ENCODE data around the gene CDH13.

The CDH13 gene

DNA sequence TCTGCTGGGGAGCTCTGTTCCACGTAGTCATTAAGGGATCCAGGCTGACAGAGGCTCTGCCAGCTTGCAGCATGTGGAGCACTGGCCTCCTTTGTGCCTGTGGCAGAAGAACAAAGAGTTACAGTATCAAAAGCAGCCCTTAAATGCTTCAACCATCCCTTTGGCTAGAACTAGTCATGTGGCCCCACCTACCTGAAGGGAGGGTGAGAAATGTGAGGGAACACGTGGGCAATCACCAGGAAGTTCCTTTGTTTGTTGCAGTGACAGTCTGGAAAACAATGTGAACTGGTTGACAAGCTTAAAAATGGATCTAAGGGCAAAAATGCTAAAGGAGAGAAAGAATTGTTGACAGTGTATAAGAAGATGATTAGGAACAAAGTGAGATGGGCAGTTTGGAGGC is 890.6 kb downstream of the CDH13 start:
- in situ Hi-C loops (cut with MboI; ENCODE audit: low sequenced_read_pairs), result no loop called here

- in situ Hi-C loops (cut with MboI; ENCODE audit: low sequenced_read_pairs), result no loop called here
Measured at GRCh38 chr16:83520596-83520995, 893.8 kb downstream of the CDH13 start.

GRCh38 chr16:83530293-83530692 is 903.5 kb downstream of the CDH13 start:
- in situ Hi-C loops (cut with MboI; ENCODE audit: low sequenced_read_pairs), result no loop called here

GRCh38 chr16:83532634-83533033 is 905.9 kb downstream of the CDH13 start:
- in situ Hi-C loops (cut with MboI; ENCODE audit: low sequenced_read_pairs), result no loop called here

DNA sequence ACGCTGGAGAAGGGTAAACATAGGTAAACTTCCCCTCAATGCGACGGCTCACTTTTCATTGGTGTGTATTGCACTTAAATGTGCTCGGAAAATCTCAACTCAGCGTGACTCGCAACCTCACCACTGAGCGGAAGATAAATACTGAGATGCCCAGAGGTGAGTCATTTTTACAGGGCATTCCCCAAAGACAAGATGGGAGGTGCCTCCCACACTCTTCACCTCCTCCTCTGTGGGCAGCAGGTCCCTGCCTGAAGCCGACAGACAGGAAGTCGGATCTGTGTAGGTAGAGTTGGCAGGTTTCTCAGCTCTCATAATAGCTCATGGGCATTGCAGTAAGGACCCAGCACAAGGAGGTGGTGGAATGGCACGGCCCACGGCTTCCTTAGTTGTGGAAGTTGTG is 906.4 kb downstream of the CDH13 start:
- in situ Hi-C loops (cut with MboI; ENCODE audit: low sequenced_read_pairs), result no loop called here

DNA sequence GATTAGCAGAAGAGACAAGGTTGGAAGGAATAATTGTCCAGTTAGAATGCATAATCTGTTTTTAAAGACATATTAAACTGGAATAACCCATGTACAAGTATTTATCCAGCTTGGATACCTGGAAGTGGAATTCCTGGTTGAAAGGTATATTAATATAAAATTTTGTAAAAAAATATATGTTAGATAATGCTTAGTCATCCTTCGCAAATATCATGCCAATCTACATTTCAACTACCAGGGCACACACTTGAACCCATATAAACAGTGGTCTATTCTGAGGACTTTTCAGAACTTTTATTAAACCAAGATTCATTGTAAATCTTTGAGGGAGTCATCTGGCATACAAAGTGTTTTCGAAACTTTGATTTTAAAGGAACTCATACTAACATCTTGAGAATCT is 911.9 kb downstream of the CDH13 start:
- in situ Hi-C loops (cut with MboI; ENCODE audit: low sequenced_read_pairs), result no loop called here

DNA sequence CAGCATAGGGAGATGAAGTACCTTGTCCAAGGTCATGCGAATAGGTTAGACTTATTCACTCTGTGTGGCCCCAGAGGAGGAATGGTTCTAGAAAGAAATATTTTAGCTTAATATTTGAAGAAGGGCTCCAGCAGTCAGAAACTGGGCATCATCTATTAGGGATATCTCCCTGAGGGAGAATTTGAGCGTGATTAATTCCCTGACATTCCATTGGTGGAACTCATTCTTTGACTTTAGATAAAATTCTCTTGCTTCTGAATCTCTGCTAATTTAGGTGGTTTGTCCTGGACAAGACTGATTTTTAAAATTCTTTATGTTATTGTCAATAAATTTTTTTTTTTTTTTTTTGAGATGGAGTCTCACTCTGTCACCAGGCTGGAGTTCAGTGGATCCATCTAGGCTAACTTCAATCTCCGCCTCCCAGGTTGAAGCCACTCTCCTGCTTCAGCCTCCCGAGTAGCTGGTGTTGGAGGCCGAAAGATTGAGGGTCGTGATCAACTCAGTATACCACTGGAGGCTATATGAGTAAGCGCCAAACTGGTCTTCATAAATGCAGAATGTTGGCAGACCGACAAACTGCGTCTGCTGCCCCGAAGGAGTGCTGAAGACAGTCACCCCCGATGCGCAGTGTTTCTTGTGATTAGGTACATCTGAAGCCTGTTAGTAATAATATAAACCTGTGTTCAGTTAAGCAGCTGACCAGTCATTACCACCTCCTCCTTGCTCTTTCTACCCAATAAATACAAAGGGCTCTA is 913.1 kb downstream of the CDH13 start:
- in situ Hi-C loops (cut with MboI; ENCODE audit: low sequenced_read_pairs), result no loop called here

- in situ Hi-C loops (cut with MboI; ENCODE audit: low sequenced_read_pairs), result no loop called here
Measured at GRCh38 chr16:83541231-83541630, 914.5 kb downstream of the CDH13 start.

DNA sequence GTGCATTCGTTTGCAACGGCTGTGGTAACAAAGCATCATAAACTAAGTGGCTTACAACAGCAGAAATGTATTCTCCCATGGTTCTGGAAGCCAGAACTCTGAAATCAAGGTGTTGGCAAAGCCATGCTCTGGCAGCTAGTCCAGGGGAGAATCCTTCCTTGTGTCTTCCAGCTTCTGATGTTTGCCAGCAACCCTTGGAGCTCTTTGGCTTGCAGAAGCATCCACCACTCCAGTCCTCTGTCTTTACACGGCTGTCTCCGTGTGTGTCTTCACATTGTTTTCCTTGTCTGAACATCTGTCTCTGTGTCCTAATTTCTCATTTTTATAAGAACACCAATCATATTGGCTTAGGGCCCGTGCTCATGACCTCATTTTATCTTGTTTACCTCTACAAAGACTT is 915.7 kb downstream of the CDH13 start:
- in situ Hi-C loops (cut with MboI; ENCODE audit: low sequenced_read_pairs), result no loop called here

DNA sequence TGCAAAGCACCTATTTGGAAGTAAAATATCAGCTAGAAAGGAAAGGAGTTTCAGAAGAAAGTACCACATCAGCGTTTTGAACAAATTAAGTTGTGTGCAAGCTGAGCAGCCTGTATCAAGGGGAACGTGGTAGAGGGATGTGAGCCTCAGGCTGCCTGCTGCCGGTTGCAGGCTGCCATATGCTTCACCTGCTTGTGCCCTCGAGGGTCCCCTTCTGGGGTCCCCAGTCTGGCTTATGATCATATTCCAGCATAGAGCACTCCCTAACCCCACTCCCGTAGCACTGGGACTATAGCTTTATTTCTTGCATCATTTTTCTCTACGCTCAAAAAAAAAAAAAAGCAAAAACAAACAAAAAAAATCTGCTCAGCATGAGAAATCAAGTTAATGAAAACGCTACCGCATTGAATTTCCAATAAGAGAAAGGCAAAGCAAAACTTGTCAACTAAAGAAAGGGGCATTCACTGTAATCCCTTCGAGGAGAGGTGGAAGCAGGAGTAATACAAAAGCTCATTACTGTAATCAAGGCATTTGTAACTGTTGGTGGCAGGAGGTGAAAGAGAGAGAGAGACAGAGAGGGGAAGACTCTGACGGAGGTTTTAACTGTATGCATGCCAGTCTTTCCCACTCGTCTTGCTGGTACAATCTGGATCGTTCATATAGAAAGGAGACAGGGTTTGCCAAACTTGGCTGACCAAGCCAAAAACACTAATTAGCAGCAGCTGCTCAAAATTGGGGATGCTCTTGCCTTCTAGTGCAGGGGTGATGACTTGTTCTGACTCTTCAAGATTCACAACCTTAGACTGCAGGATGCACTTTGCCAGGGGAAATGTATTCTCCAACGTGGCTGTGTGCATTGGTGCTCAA is 922.8 kb downstream of the CDH13 start:
- in situ Hi-C loops (cut with MboI; ENCODE audit: low sequenced_read_pairs), result no loop called here

GRCh38 chr16:83550183-83550569 is 923.4 kb downstream of the CDH13 start:
- in situ Hi-C loops (cut with MboI; ENCODE audit: low sequenced_read_pairs), result no loop called here

GRCh38 chr16:83552228-83552627 is 925.5 kb downstream of the CDH13 start:
- in situ Hi-C loops (cut with MboI; ENCODE audit: low sequenced_read_pairs), result no loop called here

DNA sequence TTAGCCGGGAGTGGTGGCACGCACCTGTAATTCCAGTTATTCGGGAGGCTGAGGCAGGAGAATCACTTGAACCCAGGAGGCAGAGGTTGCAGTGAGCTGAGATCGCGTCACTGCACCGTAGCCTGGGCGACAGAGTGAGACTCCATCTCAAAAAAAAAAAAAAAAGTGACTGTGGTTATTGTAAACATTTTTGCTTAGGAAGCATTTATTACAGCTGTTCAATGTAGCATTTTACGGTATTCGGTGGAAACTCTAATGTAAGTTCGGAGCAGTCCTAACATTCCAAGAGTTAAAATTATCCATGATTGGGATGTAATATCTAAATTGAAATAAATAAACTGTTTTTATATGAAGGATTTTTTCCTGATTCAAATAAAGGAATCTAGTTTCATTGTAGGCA is 926.2 kb downstream of the CDH13 start:
- in situ Hi-C loops (cut with MboI; ENCODE audit: low sequenced_read_pairs), result no loop called here

- in situ Hi-C loops (cut with MboI; ENCODE audit: low sequenced_read_pairs), result no loop called here
Measured at GRCh38 chr16:83554096-83554495, 927.3 kb downstream of the CDH13 start.

GRCh38 chr16:83554540-83554939 is 927.8 kb downstream of the CDH13 start:
- in situ Hi-C loops (cut with MboI; ENCODE audit: low sequenced_read_pairs), result no loop called here

DNA sequence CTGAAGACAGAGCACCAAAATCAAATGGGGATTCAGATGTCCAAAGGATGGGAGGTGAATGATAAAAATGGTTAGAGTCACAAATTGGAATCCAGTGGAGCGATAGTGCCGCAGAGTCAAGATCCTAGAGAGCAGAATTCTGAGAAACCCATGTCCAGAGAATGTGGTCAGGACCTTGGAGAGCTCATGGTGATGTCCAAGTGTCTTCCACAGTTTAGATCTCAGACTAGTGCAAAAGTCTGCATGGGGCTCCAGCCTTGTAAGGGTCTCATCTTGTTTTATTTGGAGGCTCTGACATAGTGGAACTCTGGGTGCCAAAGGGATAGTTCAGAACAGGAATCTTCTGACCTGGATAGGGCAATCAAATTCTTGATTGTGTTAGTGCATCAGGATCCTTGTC is 935.1 kb downstream of the CDH13 start:
- in situ Hi-C loops (cut with MboI; ENCODE audit: low sequenced_read_pairs), result no loop called here

- in situ Hi-C loops (cut with MboI; ENCODE audit: low sequenced_read_pairs), result no loop called here
Measured at GRCh38 chr16:83568345-83568744, 941.6 kb downstream of the CDH13 start.

GRCh38 chr16:83574388-83574787 is 947.6 kb downstream of the CDH13 start:
- in situ Hi-C loops (cut with MboI; ENCODE audit: low sequenced_read_pairs), result no loop called here

- in situ Hi-C loops (cut with MboI; ENCODE audit: low sequenced_read_pairs), result no loop called here
Measured at GRCh38 chr16:83577078-83577745, 950.4 kb downstream of the CDH13 start.

GRCh38 chr16:83578171-83578570 is 951.4 kb downstream of the CDH13 start:
- in situ Hi-C loops (cut with MboI; ENCODE audit: low sequenced_read_pairs), result no loop called here

DNA sequence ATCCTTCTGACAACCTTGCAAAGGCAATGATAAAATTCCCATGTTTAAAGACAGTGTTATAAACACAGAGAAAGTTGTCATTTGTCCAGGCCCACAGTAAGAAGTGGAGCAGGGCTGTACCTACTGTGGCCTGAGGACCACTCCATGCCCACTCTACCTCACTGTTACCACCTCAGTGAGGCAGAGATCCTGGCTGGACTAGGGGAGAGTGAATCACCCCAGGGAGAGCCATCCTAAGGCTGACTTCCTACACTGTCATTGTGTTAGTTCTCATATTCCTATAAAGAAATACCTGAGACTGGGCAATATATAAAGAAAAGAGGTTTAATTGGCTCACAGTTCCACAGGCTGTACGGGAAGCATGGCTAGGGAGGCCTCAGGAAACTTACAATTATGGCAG is 952.3 kb downstream of the CDH13 start:
- in situ Hi-C loops (cut with MboI; ENCODE audit: low sequenced_read_pairs), result no loop called here

DNA sequence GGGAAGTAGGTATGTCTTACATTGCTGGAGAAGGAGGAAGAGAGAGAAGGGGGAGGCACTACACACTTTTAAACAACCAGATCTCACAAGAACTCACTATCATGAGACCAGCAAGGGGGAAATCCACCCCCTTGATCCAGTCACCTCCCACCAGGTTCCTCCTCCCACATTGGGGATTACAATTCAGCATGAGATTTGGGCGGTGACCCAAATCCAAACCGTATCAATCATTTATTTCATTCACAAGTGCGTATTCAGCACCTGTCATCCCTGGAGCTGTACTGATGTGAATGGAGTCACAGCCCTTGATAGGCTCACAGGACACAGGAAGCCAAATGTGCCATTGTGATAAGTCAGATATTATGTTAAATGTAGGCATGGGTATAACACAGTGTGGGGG is 952.7 kb downstream of the CDH13 start:
- in situ Hi-C loops (cut with MboI; ENCODE audit: low sequenced_read_pairs), result no loop called here
